GM12892 (cell line): ENCODE measurements around the gene POC5.

Experiments
- POLR2A ChIP-seq: IDR thresholded peaks from 2 replicates; pipeline ENCODE4 v1.6.1; 2011; ENCODE audit warnings: low read depth, low read length, control low read depth
- POLR2AphosphoS5 ChIP-seq: IDR thresholded peaks from 2 replicates; pipeline ENCODE4 v1.6.1; 2011; ENCODE audit warnings: low read depth, low read length, control low read depth
- TAF1 ChIP-seq: IDR thresholded peaks from 2 replicates; pipeline ENCODE4 v1.6.1; 2011; ENCODE audit warnings: low read depth, mild to moderate bottlenecking, control low read depth, low read length, borderline replicate concordance

DNA sequence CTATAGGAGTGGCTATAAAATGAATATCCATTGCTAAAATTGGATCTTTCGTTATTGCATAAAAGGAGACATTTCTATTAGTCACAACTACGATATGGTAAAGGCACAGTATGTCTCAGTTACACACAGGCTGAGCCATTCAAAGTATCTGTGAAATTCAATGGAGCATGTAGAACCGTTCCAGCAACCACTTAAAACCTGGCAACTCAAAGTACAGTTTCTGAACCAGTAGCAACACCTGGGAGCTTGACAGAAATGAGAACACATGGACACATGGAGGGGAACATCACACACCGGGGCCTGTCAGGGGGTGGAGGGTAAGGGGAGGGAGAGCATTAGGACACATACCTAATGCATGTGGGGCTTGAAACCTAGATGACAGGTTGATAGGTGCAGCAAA, 15.4 kb downstream of the POC5 start:
- no peak for TF ChIP-seq POLR2AphosphoS5
- no peak for TF ChIP-seq POLR2A
- no peak for TF ChIP-seq TAF1
